DOHH2 (cell line): ENCODE results near the gene LIMS1.

Experiments
- EZH2phosphoT487 ChIP-seq: fragments of 200-600 bp; sonication (generic); IDR thresholded peaks from 2 replicates; pipeline ENCODE4 v1.6.1; 2017; ENCODE audit warnings: borderline replicate concordance, mild to moderate bottlenecking, antibody characterized with exemption, low read length, moderate library complexity, mixed read lengths
- TF ChIP-seq, protein P1 (sequence below): fragments of 200-600 bp; sonication (generic); IDR thresholded peaks from one replicate; pipeline ENCODE4 v1.5.1; 2014; ENCODE audit warnings: antibody characterized with exemption, mild to moderate bottlenecking, low read depth, low read length; ENCODE audit not compliant: poor library complexity, severe bottlenecking

DNA sequence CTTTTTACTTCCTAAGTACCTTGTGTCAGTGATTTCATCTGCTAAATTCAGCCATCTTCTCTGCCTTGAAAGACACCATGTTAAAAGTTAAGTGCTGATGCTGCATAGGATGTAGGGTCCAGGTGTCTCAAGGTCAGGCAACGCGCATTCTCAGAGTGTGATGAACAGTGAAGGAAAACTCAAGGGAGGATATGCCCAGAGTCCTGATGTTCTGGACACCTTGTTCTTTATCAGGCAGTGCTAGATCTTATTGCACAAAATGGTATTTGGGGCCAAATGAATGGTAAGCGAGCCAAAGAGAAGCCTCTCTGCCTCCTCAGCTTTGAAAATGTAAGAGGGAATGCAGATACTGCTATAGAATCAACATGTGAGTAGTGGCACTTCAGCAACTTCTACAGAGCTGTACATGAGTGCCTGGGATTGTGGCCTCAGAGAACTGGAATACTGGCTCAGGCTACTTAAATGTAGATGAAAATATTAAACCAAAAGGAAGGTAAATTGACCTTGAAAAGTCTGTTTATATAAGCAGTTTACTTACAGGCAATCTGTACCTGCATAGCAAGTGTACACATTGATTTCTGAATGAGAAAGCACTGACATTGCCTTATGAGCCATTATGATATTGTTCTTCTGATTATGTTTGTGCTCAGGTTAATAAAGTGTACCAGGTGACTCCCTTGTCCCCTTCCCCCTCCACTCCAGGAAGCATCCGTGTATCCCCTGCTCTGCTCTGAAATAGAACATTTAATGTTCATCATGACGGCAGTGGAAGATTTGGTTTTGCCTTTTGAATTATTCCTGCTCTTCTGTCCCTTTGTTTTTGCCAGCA, 98.3 kb downstream of the LIMS1 start:
- TF ChIP-seq, protein P1, sequence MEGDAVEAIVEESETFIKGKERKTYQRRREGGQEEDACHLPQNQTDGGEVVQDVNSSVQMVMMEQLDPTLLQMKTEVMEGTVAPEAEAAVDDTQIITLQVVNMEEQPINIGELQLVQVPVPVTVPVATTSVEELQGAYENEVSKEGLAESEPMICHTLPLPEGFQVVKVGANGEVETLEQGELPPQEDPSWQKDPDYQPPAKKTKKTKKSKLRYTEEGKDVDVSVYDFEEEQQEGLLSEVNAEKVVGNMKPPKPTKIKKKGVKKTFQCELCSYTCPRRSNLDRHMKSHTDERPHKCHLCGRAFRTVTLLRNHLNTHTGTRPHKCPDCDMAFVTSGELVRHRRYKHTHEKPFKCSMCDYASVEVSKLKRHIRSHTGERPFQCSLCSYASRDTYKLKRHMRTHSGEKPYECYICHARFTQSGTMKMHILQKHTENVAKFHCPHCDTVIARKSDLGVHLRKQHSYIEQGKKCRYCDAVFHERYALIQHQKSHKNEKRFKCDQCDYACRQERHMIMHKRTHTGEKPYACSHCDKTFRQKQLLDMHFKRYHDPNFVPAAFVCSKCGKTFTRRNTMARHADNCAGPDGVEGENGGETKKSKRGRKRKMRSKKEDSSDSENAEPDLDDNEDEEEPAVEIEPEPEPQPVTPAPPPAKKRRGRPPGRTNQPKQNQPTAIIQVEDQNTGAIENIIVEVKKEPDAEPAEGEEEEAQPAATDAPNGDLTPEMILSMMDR, result no peak
- TF ChIP-seq EZH2phosphoT487, result no peak
